Measurements from ENCODE around the gene FBXW10B.
"Not testable (repeated sequence)": the region's sequence is repeated elsewhere in the genome, so short reads cannot be mapped to it uniquely, and the experiment has no call there.

The FBXW10B gene

DNA sequence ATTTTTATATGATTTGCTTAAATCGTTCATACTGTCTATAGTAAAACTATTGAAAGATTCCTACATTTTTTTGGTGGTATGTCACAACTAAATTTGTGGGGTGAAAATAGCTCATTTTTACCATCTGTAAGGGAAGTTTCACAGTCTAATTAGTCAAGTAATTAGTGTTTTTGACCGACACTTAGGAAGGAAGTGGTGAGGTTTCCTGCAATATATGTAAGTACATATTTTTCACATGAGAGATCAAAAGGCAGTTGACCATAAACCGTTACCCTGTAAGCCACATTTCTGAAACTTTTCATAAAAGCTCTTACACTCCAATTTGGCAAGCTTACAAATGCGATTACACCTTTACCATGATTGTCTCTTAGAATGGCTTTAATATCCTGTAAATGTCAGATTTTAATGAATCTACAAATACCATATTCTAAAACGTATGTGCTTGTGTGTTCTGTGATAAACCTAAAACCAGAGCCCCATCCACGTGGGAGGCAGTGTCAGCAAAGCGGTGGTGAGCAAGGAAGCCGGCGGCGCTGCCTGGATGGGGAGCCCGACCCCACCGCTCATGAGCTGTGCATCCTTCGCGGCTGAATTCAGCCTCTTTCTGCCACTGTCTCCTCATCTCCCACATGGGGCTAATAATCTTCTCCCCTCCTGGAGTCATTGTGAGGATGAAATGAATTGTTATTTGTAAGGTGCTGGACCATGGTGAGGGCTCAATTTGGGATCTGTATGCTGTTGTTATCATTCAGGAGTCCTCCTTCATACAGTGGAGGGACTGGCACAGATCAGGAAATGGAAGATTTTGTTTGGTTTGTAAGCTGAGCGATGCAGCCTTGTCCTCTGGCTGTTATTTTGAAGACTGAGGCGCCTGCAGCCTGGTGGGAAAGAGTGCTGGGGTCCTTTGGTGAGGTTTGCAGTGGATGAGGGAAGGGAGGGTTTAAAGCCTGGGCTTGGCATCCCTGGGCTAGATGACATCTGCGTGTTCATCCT, 29.7 kb downstream of the FBXW10B start:
- not testable (repeated sequence) for H3K36me3 ChIP-seq; H3K9me3 ChIP-seq; H3K27ac ChIP-seq; H3K4me3 ChIP-seq (ENCODE audit: low read depth in 1 of 2, low read length in 1 of 2)
- peaks cover 22 to 52% of the 10 kb centered on the region in 2 experiments for H3K4me1 ChIP-seq (ENCODE audit: control insufficient read depth in 1 of 2, insufficient read depth in 1 of 2, low read depth in 1 of 2, low read length in 1 of 2)
- peaks cover 41% of the 10 kb centered on the region for H3K27me3 ChIP-seq

DNA sequence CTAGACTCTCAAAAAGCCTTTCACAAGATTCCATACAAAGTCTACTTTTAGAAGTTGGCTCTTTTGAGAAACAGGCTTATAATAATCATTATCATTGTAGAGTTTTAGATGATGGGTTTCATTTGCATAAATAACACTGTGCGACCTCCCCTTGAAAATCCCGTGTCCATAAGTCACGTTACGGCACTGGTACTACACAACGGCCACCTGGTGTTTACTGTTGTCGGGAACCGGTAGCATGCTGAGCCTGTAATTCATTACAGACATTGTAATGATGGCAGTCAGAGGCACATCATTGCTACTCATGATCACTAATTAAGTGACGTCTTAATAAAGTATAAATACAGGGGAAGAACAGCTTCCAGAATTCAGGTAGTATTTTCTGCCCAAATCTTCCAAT, 31.5 kb downstream of the FBXW10B start:
- H3K27ac ChIP-seq; H3K36me3 ChIP-seq; H3K4me3 ChIP-seq (ENCODE audit: low read depth in 1 of 2, low read length in 1 of 2); H3K9me3 ChIP-seq: not testable (repeated sequence)
- Histone ChIP-seq H3K4me1 (ENCODE audit: control insufficient read depth in 1 of 2, insufficient read depth in 1 of 2, low read depth in 1 of 2, low read length in 1 of 2) (peaks cover 17 to 41% of the 10 kb centered on the region in 2 experiments), H3K27me3 (peaks cover 41% of the 10 kb centered on the region)

GRCh38 chr17:15583313-15583712, 36.2 kb downstream of the FBXW10B start:
- not testable (repeated sequence) for H3K4me1 ChIP-seq (ENCODE audit: control insufficient read depth in 1 of 2, insufficient read depth in 1 of 2, low read depth in 1 of 2, low read length in 1 of 2); H3K36me3 ChIP-seq; H3K4me3 ChIP-seq (ENCODE audit: low read depth in 1 of 2, low read length in 1 of 2); H3K27ac ChIP-seq; H3K9me3 ChIP-seq
- H3K27me3 ChIP-seq: peaks cover 19% of the 10 kb centered on the region

GRCh38 chr17:15581462-15581861, 38.0 kb downstream of the FBXW10B start:
- not testable (repeated sequence) for H3K36me3 ChIP-seq; H3K27ac ChIP-seq; H3K4me3 ChIP-seq (ENCODE audit: low read depth in 1 of 2, low read length in 1 of 2); H3K9me3 ChIP-seq; H3K27me3 ChIP-seq; H3K4me1 ChIP-seq (ENCODE audit: control insufficient read depth in 1 of 2, insufficient read depth in 1 of 2, low read depth in 1 of 2, low read length in 1 of 2)

GRCh38 chr17:15576848-15577247, 42.7 kb downstream of the FBXW10B start:
- not testable (repeated sequence) for H3K27ac ChIP-seq; H3K4me3 ChIP-seq (ENCODE audit: low read depth in 1 of 2, low read length in 1 of 2); H3K9me3 ChIP-seq; H3K36me3 ChIP-seq; H3K27me3 ChIP-seq; H3K4me1 ChIP-seq (ENCODE audit: control insufficient read depth in 1 of 2, insufficient read depth in 1 of 2, low read depth in 1 of 2, low read length in 1 of 2)

DNA sequence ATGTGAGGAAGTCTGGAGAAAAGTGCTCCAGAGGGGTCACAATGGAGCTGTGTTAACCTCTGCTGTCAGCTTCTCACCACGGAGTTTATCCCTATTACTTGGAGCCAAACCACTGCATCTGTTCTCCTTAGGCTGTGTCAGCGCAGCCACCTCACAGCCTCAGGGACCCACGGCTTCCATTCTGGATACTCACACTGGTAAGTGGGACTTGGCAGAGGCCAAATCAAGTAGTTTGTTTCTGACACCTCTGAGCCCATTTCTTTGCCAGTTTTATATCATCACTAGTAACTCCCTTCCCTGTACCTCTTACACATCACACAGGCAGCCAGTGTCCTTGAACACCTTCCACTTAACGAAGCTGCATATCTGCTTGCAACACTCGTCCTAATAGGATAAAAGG, 44.8 kb downstream of the FBXW10B start:
- not testable (repeated sequence) for H3K4me3 ChIP-seq (ENCODE audit: low read depth in 1 of 2, low read length in 1 of 2); H3K9me3 ChIP-seq; H3K27me3 ChIP-seq; H3K4me1 ChIP-seq (ENCODE audit: control insufficient read depth in 1 of 2, insufficient read depth in 1 of 2, low read depth in 1 of 2, low read length in 1 of 2); H3K27ac ChIP-seq; H3K36me3 ChIP-seq

GRCh38 chr17:15573870-15574269, 45.6 kb downstream of the FBXW10B start:
- not testable (repeated sequence) for H3K27ac ChIP-seq; H3K4me1 ChIP-seq (ENCODE audit: control insufficient read depth in 1 of 2, insufficient read depth in 1 of 2, low read depth in 1 of 2, low read length in 1 of 2); H3K4me3 ChIP-seq (ENCODE audit: low read depth in 1 of 2, low read length in 1 of 2); H3K27me3 ChIP-seq; H3K36me3 ChIP-seq; H3K9me3 ChIP-seq
